H1 (cell line): ENCODE data around the gene HLF. TPM values are rescaled to one million over a fixed set of nuclear protein-coding genes. Genes with fewer than 3 reads are reported as not detected.

Experiments
- CHD2 ChIP-seq: IDR thresholded peaks from 2 replicates; pipeline ENCODE4 v1.6.1; 2012; ENCODE audit warnings: low read length, improper control_type of control experiment
- EZH2 ChIP-seq: fragments of 200-600 bp; sonication (generic); IDR thresholded peaks from 2 replicates; pipeline ENCODE4 v1.7.1; 2012; ENCODE audit warnings: low read depth, mild to moderate bottlenecking, moderate library complexity, low read length, inconsistent platforms; ENCODE audit not compliant: severe bottlenecking
- GTF2F1 ChIP-seq: IDR thresholded peaks from 2 replicates; pipeline ENCODE4 v1.6.1; 2012; ENCODE audit warnings: low read depth, low read length, improper control_type of control experiment, borderline replicate concordance
- PHF8 ChIP-seq: fragments of 200-600 bp; sonication (generic); conservative IDR thresholded peaks from 2 replicates; pipeline ENCODE4 v1.7.1; 2012; ENCODE audit warnings: low read depth, mild to moderate bottlenecking, inconsistent platforms, low read length, moderate library complexity
- RXRA ChIP-seq: IDR thresholded peaks from 2 replicates; pipeline ENCODE4 v1.6.1; 2011; ENCODE audit warnings: low read depth, mild to moderate bottlenecking, low read length, moderate library complexity; ENCODE audit not compliant: insufficient read depth
- TCF12 ChIP-seq: IDR thresholded peaks from 2 replicates; pipeline ENCODE4 v1.6.1; 2011; ENCODE audit warnings: low read depth, mild to moderate bottlenecking, low read length
- polyA plus RNA-seq, 7 experiments: library from polyadenylated mRNA; depleted of rRNA in 3 of 7; stranded (reverse) in 5 of 7; unstranded in 2 of 7; fragments of >200 nt in 5 of 7; fragments of 200-250 nt in 2 of 7; gene quantifications; 1 replicate in 5 of 7; 2 replicates in 1 of 7; 4 replicates in 1 of 7; pipeline versions ENCODE4 v1.2.1 to v1.2.3, GENCODE V29; 2011 to 2013; ENCODE audit warnings: missing spikeins in 2 of 7, mixed read lengths in 2 of 7
- total RNA-seq: library from RNA; stranded (reverse); fragmentation: NEBNext Ultra II Directional; extraction: Animal tissue kit (Norgen Biotek cat#: 25700); gene quantifications from 2 replicates; pipeline ENCODE4 v1.2.1, GENCODE V29; 2021

Gene HLF
- total and polyA plus RNA-seq, 2 of the 8 experiments (the other 6 are each of a cell fraction or from before 2014, with no cell fraction given) = 0.39 to 0.60 TPM

DNA sequence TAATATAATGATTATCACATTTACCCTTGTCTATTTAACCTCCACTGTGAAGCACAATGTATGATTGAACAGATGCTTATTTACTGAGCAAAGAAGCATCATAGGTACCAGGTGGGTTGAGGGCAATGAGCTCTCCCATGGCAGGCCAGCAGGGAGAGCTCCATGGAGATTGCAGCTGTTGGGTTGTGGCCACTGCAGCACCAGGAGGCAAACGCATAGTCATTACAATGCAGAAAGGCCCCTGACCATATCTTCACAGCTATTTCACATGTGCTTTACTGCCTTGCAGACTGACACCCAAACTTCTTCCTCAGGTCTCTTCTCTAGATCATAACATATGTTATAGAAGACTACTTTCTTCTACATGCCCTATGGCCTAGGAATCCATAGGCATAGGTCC lies 81.9 kb downstream of the HLF start (continued):
- TF ChIP-seq CHD2 (no peak), RXRA (no peak), PHF8 (no peak), GTF2F1 (no peak), TCF12 (no peak), EZH2 (no peak)
